ENCODE results near the gene ZNF280B. TPM values are rescaled to one million over a fixed set of nuclear protein-coding genes. Genes with fewer than 3 reads are reported as not detected.
"Not testable (repeated sequence)": the region's sequence is repeated elsewhere in the genome, so short reads cannot be mapped to it uniquely, and the experiment has no call there.

ZNF280B gene
- total RNA-seq, 3 donors from 2014 or later = 0.33 to 0.64 (median 0.44) TPM

DNA sequence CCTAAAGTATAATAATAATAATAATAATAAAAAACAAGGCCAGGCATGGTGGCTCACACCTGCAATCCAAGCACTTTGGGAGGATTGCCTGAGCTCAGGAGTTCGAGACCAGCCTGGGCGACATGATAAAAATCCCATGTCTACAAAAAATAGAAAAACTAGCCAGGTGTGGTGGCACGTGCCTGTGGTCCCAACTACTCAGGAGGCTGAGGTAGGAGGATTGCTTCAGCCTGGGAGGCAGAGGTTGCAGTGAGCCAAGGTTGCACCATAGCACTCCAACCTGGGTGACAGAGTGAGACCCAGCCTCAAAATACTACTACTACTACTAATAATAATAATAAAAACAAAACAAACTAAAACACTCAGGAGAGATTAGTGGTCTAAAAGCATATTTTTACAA, 27.1 kb upstream of the ZNF280B start:
- DNase-seq (ENCODE audit: low spot score in 2 of 2) = no peak
- H3K36me3 ChIP-seq = no peaks in the 10 kb centered on the region
- no peak for TF ChIP-seq POLR2A (IDR thresholded peaks at IDR 0.05)
- no peak for TF ChIP-seq POLR2AphosphoS5 (IDR thresholded peaks at IDR 0.05)
- no peak for TF ChIP-seq CTCF (IDR thresholded peaks at IDR 0.05)

GRCh38 chr22:22534604-22535415, 26.3 kb upstream of the ZNF280B start:
- H3K27ac ChIP-seq = no peak overlapping the region
- H3K9me3 ChIP-seq = peaks cover 0 to 1% of the 10 kb centered on the region in 2 donors
- no peak for TF ChIP-seq POLR2A (IDR thresholded peaks at IDR 0.05)
- TF ChIP-seq POLR2AphosphoS5 (IDR thresholded peaks at IDR 0.05) = no peak
- TF ChIP-seq CTCF (IDR thresholded peaks at IDR 0.05) = no peak
- H3K27me3 ChIP-seq = no peaks in the 10 kb centered on the region
- no peaks in the 10 kb centered on the region for H3K4me1 ChIP-seq
- no peak overlapping the region for H3K4me3 ChIP-seq
- intact Hi-C loops (cut with DNase I; ENCODE audit: low total_unique reads) = no loop called here
- no peak for DNase-seq (ENCODE audit: low spot score in 2 of 2)
- no peaks in the 10 kb centered on the region for H3K36me3 ChIP-seq

More for the DNA sequence above, 27.1 kb upstream of the ZNF280B start:
- no peak overlapping the region for H3K4me3 ChIP-seq
- no peaks in the 10 kb centered on the region for H3K4me1 ChIP-seq
- H3K27me3 ChIP-seq = no peaks in the 10 kb centered on the region
- peaks cover 0 to 7% of the 10 kb centered on the region in 2 donors for H3K9me3 ChIP-seq
- intact Hi-C loops (cut with DNase I; ENCODE audit: low total_unique reads) = no loop called here
- H3K27ac ChIP-seq = no peak overlapping the region

DNA sequence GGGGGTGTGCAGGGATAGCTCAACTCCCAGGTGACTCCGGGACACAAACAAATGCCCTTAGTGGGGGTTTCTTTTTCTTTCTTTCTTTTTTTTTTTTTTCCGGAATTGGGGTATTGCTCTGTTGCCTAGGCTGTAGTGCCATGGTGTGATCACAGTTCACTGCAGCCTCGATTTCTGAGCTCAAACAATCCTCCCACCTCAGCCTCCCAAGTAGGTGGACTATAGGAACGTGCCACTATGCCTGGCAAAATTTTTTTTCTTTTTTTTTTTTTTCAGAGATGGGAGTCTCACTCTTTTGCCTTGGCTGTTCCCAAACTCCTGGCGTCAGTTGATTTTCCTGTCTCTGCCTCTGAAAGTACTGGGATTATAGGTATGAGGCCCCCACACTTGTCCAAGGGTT, 25.3 kb upstream of the ZNF280B start:
- intact Hi-C loops (cut with DNase I; ENCODE audit: low total_unique reads) = no loop called here
- H3K9me3 ChIP-seq = no peaks in the 10 kb centered on the region
- no peak for DNase-seq (ENCODE audit: low spot score in 2 of 2)

GRCh38 chr22:22533417-22533816, 24.9 kb upstream of the ZNF280B start:
- Histone ChIP-seq H3K4me1 (no peaks in the 10 kb centered on the region), H3K27me3 (no peaks in the 10 kb centered on the region), H3K27ac (no peak overlapping the region), H3K9me3 (no peaks in the 10 kb centered on the region), H3K4me3 (no peak overlapping the region), H3K36me3 (no peaks in the 10 kb centered on the region)
- no peak for DNase-seq (ENCODE audit: low spot score in 2 of 2)
- TF ChIP-seq CTCF (IDR thresholded peaks at IDR 0.05) (no peak), POLR2A (IDR thresholded peaks at IDR 0.05) (no peak), POLR2AphosphoS5 (IDR thresholded peaks at IDR 0.05) (no peak)
- intact Hi-C loops (cut with DNase I; ENCODE audit: low total_unique reads) = no loop called here

More for the DNA sequence above, 25.3 kb upstream of the ZNF280B start:
- H3K4me1 ChIP-seq = no peaks in the 10 kb centered on the region
- no peaks in the 10 kb centered on the region for H3K36me3 ChIP-seq
- H3K27ac ChIP-seq = no peak overlapping the region
- H3K4me3 ChIP-seq = no peak overlapping the region
- H3K27me3 ChIP-seq = no peaks in the 10 kb centered on the region
- TF ChIP-seq POLR2A (IDR thresholded peaks at IDR 0.05) (no peak), CTCF (IDR thresholded peaks at IDR 0.05) (no peak), POLR2AphosphoS5 (IDR thresholded peaks at IDR 0.05) (no peak)

GRCh38 chr22:22532547-22533071, 24.1 kb upstream of the ZNF280B start:
- DNase-seq (ENCODE audit: low spot score in 2 of 2); intact Hi-C loops (cut with DNase I; ENCODE audit: low total_unique reads); H3K27me3 ChIP-seq; H3K4me1 ChIP-seq; H3K36me3 ChIP-seq; H3K4me3 ChIP-seq; H3K27ac ChIP-seq; H3K9me3 ChIP-seq: not testable (repeated sequence)

Measured in breast epithelium (tissue), 4 donors.